NCI-H526 (cell line): Measurements from ENCODE around the gene SNX11.

Source experiments
- DNase-seq, 2 experiments: peaks; one replicate each; lab custom pipeline; 2025; lab: John Stamatoyannopoulos, UW

The SNX11 gene

GRCh38 chr17:48132385-48132784, 24.8 kb downstream of the SNX11 start:
- no peak for DNase-seq

DNA sequence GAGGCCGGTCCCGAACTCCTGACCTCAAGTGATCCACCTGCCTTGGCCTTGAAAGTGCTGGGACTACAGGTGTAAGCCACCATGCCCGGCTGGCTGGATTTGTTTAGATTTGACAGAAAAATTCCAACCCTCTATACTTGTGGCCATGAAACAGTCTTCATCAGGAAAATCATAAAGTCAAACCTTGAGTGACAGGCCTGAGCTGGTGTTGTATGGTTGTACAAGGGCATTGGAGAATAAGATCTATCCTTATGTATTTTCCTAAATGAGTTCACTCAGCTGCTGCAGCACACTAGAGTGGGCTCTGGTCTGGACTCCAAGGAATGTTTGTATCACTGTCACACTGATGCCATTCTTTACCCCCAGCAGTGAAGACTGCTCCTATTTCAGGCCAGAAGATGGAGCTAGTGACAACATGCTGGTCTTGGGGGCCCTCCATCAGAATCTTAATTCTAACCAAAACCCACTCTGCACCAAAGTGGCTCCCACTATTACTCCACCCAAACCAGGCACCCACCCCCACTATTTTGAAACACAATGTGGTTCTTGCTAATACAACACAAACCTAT, 27.4 kb downstream of the SNX11 start:
- DNase-seq = no peak

DNA sequence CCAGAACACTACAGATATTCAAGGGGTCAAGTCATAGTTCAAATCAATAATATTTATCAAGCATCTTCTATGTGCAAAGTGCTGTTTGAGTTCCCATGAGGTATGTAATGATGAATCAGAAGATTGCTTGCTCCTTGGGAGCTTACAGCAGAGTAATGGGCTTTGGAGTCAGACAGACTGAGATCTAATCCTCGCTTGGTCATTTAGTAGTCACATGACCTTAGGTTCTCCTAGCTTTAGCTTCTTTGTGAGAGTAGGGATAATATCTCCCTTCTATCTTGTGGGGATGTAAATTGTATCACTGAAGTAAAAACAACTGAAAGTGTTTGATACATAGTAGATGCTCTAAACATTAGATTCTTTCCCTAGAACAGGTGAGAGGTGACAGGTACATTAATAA, 30.1 kb downstream of the SNX11 start:
- no peak for DNase-seq

DNA sequence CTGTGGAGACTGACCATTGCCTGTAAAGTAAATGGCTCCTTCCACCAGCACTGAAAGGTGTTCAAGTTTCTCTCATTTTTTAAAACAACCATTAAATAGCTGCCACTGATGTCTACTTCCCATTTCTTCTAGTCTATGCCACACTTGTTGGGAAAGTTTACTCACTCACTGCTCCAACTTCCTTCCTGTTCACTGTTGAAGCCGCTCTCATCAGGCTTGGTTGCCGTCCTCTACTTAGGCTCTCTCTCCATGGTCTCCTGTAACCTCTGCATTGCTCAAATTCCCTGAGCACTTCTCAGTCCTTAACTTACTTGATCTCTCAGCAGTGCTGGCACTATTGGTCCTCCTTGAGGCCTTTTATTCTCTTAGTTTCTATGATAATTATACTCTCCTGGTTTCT, 32.4 kb downstream of the SNX11 start:
- no peak for DNase-seq

- no peak for DNase-seq
These were observed 36.1 kb downstream of the SNX11 start for GRCh38 chr17:48143629-48144028.

DNA sequence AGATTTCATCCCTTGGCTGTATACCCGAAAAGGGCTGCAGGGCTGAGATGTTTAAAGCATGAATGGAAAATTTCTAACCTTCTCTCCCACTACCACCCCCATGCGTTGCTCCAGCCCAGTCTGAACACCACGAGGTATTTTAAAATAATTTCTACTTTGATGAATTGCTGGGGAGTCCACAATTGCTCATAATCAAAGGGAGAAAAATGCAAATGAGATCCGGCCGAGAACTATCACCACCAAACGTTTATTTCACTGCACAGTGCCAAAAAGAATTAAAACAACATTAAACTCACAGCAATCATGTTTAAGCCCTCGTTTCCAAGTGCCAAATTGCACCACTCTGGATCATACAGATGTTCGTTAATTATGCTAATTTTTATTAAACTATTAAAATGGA, 36.7 kb downstream of the SNX11 start:
- no peak for DNase-seq

DNA sequence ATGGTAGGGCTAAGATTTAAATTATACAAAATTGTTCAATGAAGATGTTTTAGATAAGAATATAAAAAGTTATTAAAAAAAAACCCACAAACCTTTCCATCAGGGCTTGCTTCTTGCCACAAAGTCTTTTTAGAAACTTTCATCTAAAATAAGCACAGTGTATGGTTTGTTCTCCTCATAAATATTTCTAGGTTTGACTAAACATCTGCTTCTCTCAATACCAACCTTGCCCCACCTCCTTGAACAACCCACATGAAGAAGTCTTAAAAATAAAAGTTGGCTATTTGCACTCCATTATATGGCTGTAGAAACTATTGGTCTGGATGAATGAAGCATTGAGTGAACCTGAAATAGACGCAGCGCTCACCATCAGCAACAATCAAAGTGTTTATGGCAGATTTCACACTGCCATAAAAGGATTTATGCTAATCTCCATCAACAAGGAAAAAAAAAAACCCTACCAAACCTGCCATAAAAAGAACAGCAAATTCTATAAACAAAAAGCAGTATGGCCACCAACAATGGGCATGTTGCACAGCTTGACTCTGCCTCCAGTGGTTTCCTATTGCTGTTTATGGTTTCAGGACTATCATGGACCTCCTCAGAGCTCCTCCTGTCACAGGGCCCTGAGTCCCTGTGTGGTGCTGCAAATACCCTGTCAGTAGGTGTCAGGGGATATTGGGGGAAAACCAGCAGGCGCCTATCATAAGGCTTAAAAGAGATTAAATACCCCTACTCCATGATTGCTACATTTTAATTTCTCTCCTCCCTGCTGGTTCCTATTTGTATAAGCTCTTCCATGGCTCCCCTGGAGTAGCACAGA, 37.6 kb downstream of the SNX11 start:
- DNase-seq = no peak

- peak; percentile 13 to 21 for DNase-seq
These were observed 40.6 kb downstream of the SNX11 start for GRCh38 chr17:48148029-48148770.

GRCh38 chr17:48148854-48149786, 41.6 kb downstream of the SNX11 start:
- DNase-seq = no peak

DNA sequence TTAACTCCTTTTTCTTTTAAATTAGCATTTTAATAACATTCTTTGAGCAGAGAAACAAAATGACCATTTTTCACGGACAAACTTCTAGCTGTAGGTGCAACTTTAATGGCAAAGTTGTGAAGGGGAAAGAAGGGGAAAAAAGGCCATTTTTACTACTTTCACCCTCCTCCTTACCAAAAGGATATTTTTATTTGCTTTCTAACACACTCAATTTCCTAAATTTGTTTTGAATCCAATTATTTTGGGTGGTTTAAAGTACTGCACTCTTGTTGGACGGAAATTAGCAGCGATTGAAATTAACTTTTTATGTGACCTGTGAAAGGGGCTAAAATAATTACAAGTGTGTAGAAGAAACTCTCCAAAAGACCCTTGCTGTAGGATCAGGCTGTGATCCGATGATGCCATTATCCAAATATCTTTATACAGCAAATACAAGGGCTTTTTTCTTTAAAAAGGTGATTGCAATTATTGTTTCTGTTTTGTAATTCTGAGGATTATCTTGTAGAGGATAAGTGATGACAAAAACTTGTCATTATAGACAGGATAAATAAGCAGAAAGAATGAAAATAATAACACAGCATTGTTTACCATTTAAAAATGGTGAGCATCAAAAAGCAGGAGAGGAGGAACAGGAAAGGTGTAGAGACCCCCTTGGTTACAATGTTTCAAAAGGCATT, 42.4 kb downstream of the SNX11 start:
- no peak for DNase-seq

- DNase-seq = no peak
These were observed 43.0 kb downstream of the SNX11 start for GRCh38 chr17:48150597-48151001.

DNA sequence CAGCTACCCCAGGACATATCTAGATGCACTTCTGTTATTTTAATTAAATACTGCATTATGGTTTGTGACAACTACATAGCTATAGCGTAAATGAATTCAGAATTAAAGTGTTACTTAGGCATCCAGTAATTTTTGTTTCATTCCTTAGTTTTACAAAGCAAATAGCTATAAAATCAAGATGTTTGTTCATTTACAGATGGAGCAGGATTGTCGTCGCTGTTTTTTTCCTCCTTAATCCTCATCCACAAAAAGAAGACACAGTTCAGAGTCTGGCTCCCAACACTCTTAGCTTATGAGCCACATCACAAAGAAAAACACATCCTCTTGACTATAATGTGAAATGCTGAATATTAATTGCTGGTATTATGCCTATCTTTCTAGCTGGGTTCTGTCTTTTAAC, 43.7 kb downstream of the SNX11 start:
- no peak for DNase-seq

GRCh38 chr17:48152289-48152688, 44.7 kb downstream of the SNX11 start:
- no peak for DNase-seq

DNA sequence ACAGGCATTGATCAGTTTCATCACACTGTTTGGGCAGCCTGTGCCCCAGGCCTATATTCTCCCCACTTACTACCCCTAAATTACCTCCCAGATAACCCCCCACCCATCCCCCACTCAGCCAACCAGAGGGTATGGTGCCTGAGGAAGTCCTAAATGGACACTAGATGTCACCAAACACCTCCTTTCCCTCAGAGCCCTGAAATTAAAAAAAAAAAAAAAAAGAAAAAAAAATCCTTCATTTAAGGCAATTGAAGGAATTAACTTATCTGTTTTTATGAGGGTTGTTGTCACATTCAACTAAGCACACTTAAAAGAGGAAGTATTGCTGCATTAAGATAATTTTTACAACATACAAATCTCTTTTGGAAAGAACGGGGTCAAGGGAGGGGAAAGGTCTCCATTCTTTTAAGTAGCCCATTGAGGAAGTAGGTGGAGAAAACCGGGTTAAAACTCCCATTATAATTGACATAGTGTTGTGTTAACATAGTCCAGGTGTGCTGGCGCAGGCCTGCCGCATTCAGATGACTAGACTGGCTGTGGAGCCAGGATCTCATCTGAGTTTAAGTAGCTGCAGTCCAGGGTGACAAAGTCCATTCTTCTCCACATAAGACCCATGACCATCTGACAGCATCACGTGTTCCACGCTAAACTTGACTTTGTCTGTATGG, 46.3 kb downstream of the SNX11 start:
- DNase-seq = peak; percentile 59 to 79

GRCh38 chr17:48155889-48156611, 48.5 kb downstream of the SNX11 start:
- DNase-seq = no peak

DNA sequence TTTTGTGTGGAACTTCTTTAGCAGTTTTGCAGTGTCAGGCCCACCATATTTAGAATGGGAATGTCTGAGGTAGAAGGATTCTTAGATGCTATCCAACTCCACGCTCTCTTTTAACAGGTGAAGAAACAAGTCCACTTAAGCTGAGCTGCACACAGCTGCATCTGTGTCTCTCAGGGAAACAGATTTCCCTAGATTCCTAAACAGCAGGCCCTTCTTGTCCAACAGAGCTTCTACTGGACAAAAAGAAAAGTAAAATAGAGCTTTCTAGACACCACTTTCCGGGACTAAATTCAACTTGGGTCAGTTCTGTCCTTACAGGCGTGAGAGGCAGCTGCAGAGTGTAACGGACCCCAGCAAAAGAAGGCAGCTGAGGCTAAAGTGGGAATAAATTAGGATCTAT, 51.7 kb downstream of the SNX11 start:
- DNase-seq = peak; percentile 24 to 29

- DNase-seq = peak; percentile 97 to 98
These were observed 52.9 kb downstream of the SNX11 start for GRCh38 chr17:48160177-48161081.

- DNase-seq = no peak
These were observed 53.8 kb downstream of the SNX11 start for GRCh38 chr17:48161127-48161905.
